Mucosa of descending colon (tissue), 3 donors: ENCODE data around the gene TSPAN18. TPM values are rescaled to one million over a fixed set of nuclear protein-coding genes. Genes with fewer than 3 reads are reported as not detected.

ENCODE experiments used
- ATAC-seq: fragments of 200-7000 bp; cut with Tn5 transposase; one replicate; pipeline ENCODE4 v1.9.1; 2020; ENCODE audit warnings: mild to moderate bottlenecking, moderate library complexity
- DNase-seq, 3 donors: peaks; one replicate each; pipeline ENCODE4 v3.0.0-alpha.2; 2020
- H3K36me3 ChIP-seq: fragments of 200-600 bp; one replicate; pipeline ENCODE4 v1.8.0; 2021; ENCODE audit warnings: low read depth, mild to moderate bottlenecking
- H3K4me1 ChIP-seq: fragments of 200-600 bp; one replicate; pipeline ENCODE4 v1.8.0; 2021; ENCODE audit warnings: low read depth, mild to moderate bottlenecking
- H3K4me3 ChIP-seq: fragments of 200-600 bp; one replicate; pipeline ENCODE4 v1.8.0; 2021; ENCODE audit warnings: mild to moderate bottlenecking
- H3K9me3 ChIP-seq: fragments of 200-600 bp; one replicate; pipeline ENCODE4 v1.8.0; 2021; ENCODE audit warnings: mild to moderate bottlenecking
- CTCF ChIP-seq: fragments of 200-600 bp; IDR thresholded peaks from one replicate; pipeline ENCODE4 v1.8.0; 2022; ENCODE audit warnings: antibody characterized with exemption, mild to moderate bottlenecking
- intact Hi-C, 2 donors: fragments of 100-400 bp; cut with DNase I in 1 of 2; cut with micrococcal nuclease in 1 of 2; formaldehyde crosslinking; loops; one replicate each; pipeline versions ENCODE4 v1.11.0 to v1.11.1; 2022; cut with DNase I, micrococcal nuclease
- total RNA-seq, 3 donors: library from RNA; stranded (reverse); fragmentation: NEBNext Ultra II Directional in 2 of 3; extraction: Animal tissue kit (Norgen Biotek cat#: 25700) in 2 of 3; gene quantifications; one replicate each; pipeline versions ENCODE4 v1.2.1 to v1.2.4, GENCODE V29; 2021 to 2023
- donor health status: DM: no; HTN: no; CAD: no; lungs with moderate emphysema.
- donor health status: DM: no; HTN: no; CAD: no.
- donor health status: DM: no; HTN: yes; CAD: no.

Gene TSPAN18
- total RNA-seq, 3 donors from 2014 or later = 3.6 to 63.2 (median 8.5) TPM

- TF ChIP-seq CTCF = no peak
- no peaks in the 10 kb centered on the region for H3K9me3 ChIP-seq
- no peak for ATAC-seq
- no peaks in the 10 kb centered on the region for H3K4me1 ChIP-seq
- no peak overlapping the region for H3K4me3 ChIP-seq
- H3K36me3 ChIP-seq = no peaks in the 10 kb centered on the region
- intact Hi-C loops = no loop called here
- no peak for DNase-seq
Measured at GRCh38 chr11:44750551-44751465, 24.0 kb downstream of the TSPAN18 start.

DNA sequence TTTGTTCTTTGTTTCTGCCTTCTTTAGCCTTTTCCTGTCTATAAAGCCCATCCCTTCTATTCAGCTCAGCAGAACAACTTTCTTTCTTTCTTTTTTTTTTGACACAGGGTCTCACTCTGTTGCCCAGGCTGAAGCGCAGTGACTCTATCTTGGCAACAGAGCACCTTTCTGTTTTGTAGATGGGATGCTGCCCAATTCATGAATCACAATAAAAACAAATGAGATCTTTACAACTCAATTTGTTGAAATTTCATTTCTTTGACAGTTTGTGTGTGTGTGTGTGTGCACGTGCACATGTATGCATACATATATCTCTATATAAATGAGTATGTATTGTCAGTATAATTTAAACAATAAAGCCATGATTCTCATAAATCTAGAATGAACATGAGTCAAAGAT lies 25.5 kb downstream of the TSPAN18 start:
- TF ChIP-seq CTCF = no peak
- ATAC-seq (no peak), DNase-seq (no peak)
- H3K9me3 ChIP-seq = no peaks in the 10 kb centered on the region
- intact Hi-C loops = no loop called here
- H3K36me3 ChIP-seq = no peaks in the 10 kb centered on the region
- no peak overlapping the region for H3K4me3 ChIP-seq
- H3K4me1 ChIP-seq = no peaks in the 10 kb centered on the region

DNA sequence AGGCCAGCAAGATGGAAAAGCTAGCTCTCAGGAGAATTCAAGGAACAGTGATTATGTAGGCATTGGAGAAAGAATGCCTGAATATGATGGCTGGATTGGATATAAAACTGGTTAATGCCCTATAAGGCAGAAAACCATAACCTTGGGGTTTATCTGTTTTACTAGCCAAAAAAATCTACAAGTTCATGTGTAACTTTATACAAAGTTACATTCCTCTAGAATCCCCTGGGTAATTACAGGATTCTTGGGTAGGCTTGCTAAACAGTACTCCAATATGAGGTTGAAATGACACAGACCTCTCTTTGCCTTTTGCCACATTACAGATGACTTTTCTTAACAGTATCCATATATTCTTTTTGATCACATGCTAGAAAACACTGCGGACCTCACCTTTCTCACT lies 26.0 kb downstream of the TSPAN18 start:
- no peaks in the 10 kb centered on the region for H3K4me1 ChIP-seq
- no peaks in the 10 kb centered on the region for H3K36me3 ChIP-seq
- intact Hi-C loops = no loop called here
- H3K9me3 ChIP-seq = peaks cover under 1% of the 10 kb centered on the region
- no peak for TF ChIP-seq CTCF
- H3K4me3 ChIP-seq = no peak overlapping the region
- ATAC-seq (no peak), DNase-seq (no peak)

- no peak for TF ChIP-seq CTCF
- Histone ChIP-seq H3K9me3 (peaks cover 3% of the 10 kb centered on the region), H3K4me3 (no peak overlapping the region), H3K4me1 (no peaks in the 10 kb centered on the region), H3K36me3 (no peaks in the 10 kb centered on the region)
- intact Hi-C loops = no loop called here
- no peak for ATAC-seq
- DNase-seq = no peak
Measured at GRCh38 chr11:44753961-44754645, 27.3 kb downstream of the TSPAN18 start.

- no peak overlapping the region for H3K4me3 ChIP-seq
- H3K9me3 ChIP-seq = peaks cover 3% of the 10 kb centered on the region
- no peak for DNase-seq
- H3K4me1 ChIP-seq = no peaks in the 10 kb centered on the region
- ATAC-seq = no peak
- TF ChIP-seq CTCF = no peak
- H3K36me3 ChIP-seq = no peaks in the 10 kb centered on the region
- intact Hi-C loops = no loop called here
Measured at GRCh38 chr11:44754876-44755555, 28.3 kb downstream of the TSPAN18 start.
